NCI-H748 (cell line): Measurements from ENCODE around the gene SYNE2.
"Not testable (repeated sequence)": the region's sequence is repeated elsewhere in the genome, so short reads cannot be mapped to it uniquely, and the experiment has no call there.

Source experiments
- DNase-seq: peaks from one replicate; lab custom pipeline; 2025; ENCODE audit not compliant: unreplicated experiment; lab: John Stamatoyannopoulos, UW

Gene SYNE2

GRCh38 chr14:63852817-63853731 lies at the start of gene SYNE2:
Gene SYNE2, plus strand, starts transcription at chr14:63853004. Its CDS starts 56,145 bp downstream, at chr14:63909149.
- DNase-seq, result peak; percentile 91

GRCh38 chr14:63803221-63803791 lies 49.5 kb upstream of the SYNE2 start:
- DNase-seq, result not testable (repeated sequence)

- not testable (repeated sequence) for DNase-seq
Measured at GRCh38 chr14:63806064-63806463, 46.7 kb upstream of the SYNE2 start.

GRCh38 chr14:63811692-63812091 lies 41.1 kb upstream of the SYNE2 start:
- DNase-seq, result not testable (repeated sequence)

- no peak for DNase-seq
Measured at GRCh38 chr14:63833728-63834127, 19.1 kb upstream of the SYNE2 start.

- DNase-seq, result peak; percentile 24
Measured at GRCh38 chr14:63840981-63841380, 11.8 kb upstream of the SYNE2 start.

- DNase-seq, result no peak
Measured at GRCh38 chr14:63843796-63844195, 9.0 kb upstream of the SYNE2 start.

GRCh38 chr14:63848890-63849289 lies 3.9 kb upstream of the SYNE2 start:
- no peak for DNase-seq

GRCh38 chr14:63852271-63852816 lies 460 bp upstream of the SYNE2 start:
- peak; percentile 78 for DNase-seq

- DNase-seq, result peak; percentile 84
Measured at GRCh38 chr14:63853831-63854293, 1.1 kb downstream of the SYNE2 start.

GRCh38 chr14:63854330-63854729 lies 1.5 kb downstream of the SYNE2 start:
- no peak for DNase-seq

GRCh38 chr14:63855281-63855680 lies 2.5 kb downstream of the SYNE2 start:
- DNase-seq, result no peak

GRCh38 chr14:63857466-63858030 lies 4.7 kb downstream of the SYNE2 start:
- DNase-seq, result no peak

- DNase-seq, result no peak
Measured at GRCh38 chr14:63860146-63860545, 7.3 kb downstream of the SYNE2 start.

- no peak for DNase-seq
Measured at GRCh38 chr14:63862163-63862562, 9.4 kb downstream of the SYNE2 start.

GRCh38 chr14:63863004-63863403 lies 10.2 kb downstream of the SYNE2 start:
- no peak for DNase-seq

GRCh38 chr14:63864775-63865174 lies 12.0 kb downstream of the SYNE2 start:
- DNase-seq, result not testable (repeated sequence)

GRCh38 chr14:63867933-63868921 lies 15.4 kb downstream of the SYNE2 start:
- no peak for DNase-seq

- DNase-seq, result peak; percentile 41
Measured at GRCh38 chr14:63869940-63870752, 17.3 kb downstream of the SYNE2 start.

GRCh38 chr14:63870753-63871037 lies 17.9 kb downstream of the SYNE2 start:
- DNase-seq, result not testable (repeated sequence)
